NB4 (cell line): Measurements from ENCODE around the gene MEP1B.

ENCODE experiments used
- DNase-seq: peaks from one replicate; pipeline ENCODE4 v3.0.0; 2010; ENCODE audit warnings: low read depth
- H3K4me3 ChIP-seq: one replicate; pipeline ENCODE4 v1.5.1; 2011; ENCODE audit warnings: mild to moderate bottlenecking, low read depth, low read length, moderate library complexity
- MYC ChIP-seq: IDR thresholded peaks from 2 replicates; pipeline ENCODE4 v1.6.1; 2011; ENCODE audit warnings: low read depth, low read length
- POLR2A ChIP-seq: IDR thresholded peaks from 2 replicates; pipeline ENCODE4 v1.6.1; 2011; ENCODE audit warnings: mild to moderate bottlenecking; ENCODE audit not compliant: insufficient read length; ENCODE audit errors: extremely low read depth
- TF ChIP-seq, protein P1 (sequence below): IDR thresholded peaks from one replicate; pipeline ENCODE4 v1.5.1; 2012; ENCODE audit warnings: low read depth, low read length
- TF ChIP-seq, protein P2 (sequence below): IDR thresholded peaks from 2 replicates; pipeline ENCODE4 v1.6.1; 2011; ENCODE audit warnings: low read depth, low read length

Gene MEP1B

DNA sequence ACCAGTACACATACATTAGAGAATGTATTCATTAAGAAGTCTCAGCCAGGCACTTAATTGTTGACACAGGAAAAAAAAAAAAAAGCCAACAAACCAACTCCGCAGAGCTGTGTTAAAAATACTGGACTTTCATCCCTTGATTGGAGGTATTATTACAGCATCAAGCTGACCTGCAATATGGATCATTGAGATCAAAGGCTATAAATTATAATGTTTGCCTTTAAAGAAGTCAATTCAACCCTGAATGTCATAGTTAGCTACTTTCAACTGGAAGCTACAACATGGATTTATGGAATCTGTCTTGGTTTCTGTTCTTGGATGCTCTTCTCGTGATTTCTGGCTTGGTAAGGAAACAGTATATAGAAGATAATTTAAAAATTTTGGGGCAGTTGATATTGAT is at the start of gene MEP1B:
Gene MEP1B (plus strand): TSS at position 250 of the 400 bp plus-strand sequence. CDS start 32 bp downstream, at position 282.
- DNase-seq, result no peak
- no peak within 1 kb of the TSS for H3K4me3 ChIP-seq
- TF ChIP-seq MYC (no peak), POLR2A (no peak)
- TF ChIP-seq, protein P1, sequence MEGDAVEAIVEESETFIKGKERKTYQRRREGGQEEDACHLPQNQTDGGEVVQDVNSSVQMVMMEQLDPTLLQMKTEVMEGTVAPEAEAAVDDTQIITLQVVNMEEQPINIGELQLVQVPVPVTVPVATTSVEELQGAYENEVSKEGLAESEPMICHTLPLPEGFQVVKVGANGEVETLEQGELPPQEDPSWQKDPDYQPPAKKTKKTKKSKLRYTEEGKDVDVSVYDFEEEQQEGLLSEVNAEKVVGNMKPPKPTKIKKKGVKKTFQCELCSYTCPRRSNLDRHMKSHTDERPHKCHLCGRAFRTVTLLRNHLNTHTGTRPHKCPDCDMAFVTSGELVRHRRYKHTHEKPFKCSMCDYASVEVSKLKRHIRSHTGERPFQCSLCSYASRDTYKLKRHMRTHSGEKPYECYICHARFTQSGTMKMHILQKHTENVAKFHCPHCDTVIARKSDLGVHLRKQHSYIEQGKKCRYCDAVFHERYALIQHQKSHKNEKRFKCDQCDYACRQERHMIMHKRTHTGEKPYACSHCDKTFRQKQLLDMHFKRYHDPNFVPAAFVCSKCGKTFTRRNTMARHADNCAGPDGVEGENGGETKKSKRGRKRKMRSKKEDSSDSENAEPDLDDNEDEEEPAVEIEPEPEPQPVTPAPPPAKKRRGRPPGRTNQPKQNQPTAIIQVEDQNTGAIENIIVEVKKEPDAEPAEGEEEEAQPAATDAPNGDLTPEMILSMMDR, result no peak

DNA sequence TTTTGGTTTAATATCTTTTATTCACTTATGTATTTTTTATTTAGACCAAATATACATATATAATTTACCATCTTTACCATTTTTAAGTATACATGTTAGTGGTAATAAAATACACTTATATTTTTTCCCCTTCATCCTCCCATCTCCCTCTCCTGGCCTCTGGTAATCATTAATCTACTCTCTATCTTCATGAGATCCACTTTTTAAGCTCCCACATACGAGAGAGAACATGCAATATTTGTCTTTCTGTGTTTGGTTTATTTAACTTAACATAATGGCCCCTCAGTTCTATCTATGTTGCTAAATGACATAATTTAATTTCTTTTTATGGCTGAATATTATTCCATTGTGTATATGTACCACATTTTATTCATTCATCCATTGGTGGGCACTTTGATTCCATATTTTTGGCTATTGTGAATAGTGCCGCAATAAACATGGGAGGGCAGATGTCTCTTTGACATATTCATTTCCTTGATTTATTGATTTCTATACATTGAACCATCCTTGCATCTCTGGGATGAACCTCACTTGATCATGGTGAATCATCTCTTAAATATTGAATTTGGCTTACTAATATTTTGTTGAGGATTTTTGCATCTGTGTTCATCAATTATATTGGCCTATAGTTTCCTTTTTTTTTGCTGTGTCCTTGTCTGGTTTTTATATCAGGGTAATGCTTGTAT is 41.5 kb upstream of the MEP1B start:
- H3K4me3 ChIP-seq, result no peak overlapping the region
- DNase-seq, result no peak
- TF ChIP-seq, protein P2, sequence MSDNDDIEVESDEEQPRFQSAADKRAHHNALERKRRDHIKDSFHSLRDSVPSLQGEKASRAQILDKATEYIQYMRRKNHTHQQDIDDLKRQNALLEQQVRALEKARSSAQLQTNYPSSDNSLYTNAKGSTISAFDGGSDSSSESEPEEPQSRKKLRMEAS, result no peak
- no peak for TF ChIP-seq POLR2A
- TF ChIP-seq, protein P1, result no peak
- TF ChIP-seq MYC, result no peak

DNA sequence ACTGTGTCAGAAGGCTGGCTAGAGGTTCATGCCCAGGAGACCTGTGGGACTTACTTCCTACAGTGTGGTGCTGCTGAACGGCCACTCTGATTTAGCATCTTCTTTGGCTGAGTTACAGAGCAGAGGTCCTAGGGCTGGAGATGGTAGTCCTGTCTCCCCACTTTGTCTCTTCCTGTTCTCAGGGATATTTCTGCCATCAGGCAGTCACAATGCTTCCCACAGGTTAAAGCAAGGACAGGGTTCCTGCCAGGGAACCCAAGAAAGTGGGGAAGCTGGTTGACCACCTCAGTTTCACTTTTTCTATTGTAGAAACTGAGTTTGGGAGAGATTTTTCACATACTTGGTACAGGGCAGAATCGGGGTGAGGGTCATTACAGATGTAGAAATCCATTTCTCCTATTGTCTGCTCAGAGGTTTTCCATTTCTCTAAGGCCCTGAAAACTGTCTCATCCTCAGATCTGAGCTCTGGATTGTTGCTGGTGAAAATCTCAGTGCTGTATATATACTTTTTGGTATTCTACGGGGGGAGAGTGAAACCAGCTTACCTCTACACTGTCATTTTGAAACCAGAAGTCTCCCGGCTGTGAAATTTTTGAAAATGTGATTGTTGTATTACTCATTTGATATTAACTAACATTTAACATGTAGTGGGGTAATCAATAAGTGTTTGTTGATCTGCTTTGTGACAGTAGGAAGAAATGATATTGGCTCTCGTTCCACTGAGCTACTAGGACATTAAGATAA is 37.0 kb upstream of the MEP1B start:
- TF ChIP-seq MYC, result no peak
- TF ChIP-seq POLR2A, result no peak
- TF ChIP-seq, protein P2, result no peak
- TF ChIP-seq, protein P1, result no peak
- DNase-seq, result no peak
- no peak overlapping the region for H3K4me3 ChIP-seq

DNA sequence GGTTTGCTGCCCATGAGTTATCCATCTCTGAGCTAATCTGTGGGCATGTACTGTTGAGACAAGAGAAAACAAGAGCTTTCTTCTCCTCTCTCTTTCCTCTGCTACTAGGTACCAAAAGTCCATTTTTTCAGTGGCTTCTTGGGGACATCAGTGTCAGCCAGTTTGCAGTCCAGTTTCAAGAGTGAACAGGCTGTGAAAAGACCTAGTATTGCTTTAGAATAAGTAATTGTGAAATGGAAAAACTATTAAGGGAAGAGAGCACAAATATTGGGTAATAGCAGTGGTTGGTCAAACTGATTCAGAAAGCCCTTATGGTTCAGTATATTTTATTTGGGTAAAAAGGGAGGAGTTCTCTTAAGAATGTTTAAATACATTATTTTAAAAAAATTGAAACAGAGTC is 33.0 kb upstream of the MEP1B start:
- DNase-seq, result no peak
- no peak overlapping the region for H3K4me3 ChIP-seq
- TF ChIP-seq MYC (no peak), POLR2A (no peak)
- TF ChIP-seq, protein P1, result no peak
- TF ChIP-seq, protein P2, result no peak

DNA sequence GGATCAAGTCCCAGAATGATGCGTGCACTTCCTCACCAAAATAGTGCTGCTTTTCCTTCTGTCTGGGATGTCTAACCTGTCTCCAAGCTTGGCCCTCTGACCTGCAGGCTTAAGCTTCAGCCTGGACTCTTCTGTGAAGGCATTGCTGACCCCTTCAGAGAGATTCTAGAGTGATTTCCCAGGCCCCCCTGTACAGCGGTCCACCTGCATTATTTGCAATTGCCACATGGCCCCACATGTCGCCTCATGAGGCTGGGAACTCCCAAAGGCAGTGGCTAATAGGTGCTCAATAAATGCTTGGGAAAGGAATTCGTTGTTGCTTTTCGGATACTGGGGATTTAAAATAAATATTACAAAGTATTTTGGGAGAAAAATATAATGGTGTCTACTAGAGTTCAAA is 32.3 kb upstream of the MEP1B start:
- no peak for DNase-seq
- TF ChIP-seq, protein P1, result no peak
- TF ChIP-seq, protein P2, result no peak
- H3K4me3 ChIP-seq, result no peak overlapping the region
